Endometrial microvascular endothelial cells (primary cell): ENCODE measurements around the gene FOXD4. TPM values are rescaled to one million over a fixed set of nuclear protein-coding genes. Genes with fewer than 3 reads are reported as not detected.
"Not testable (repeated sequence)": the region's sequence is repeated elsewhere in the genome, so short reads cannot be mapped to it uniquely, and the experiment has no call there.

ENCODE experiments used
- in situ Hi-C: cut with HindIII; loops from 2 replicates; pipeline ENCODE4 v1.10.0; 2017; ENCODE audit warnings: low sequenced_read_pairs, low pct_unique_long_range_greater_than_20kb; ENCODE audit errors: inconsistent ontology term
- total RNA-seq: library from RNA; depleted of rRNA; stranded (reverse); fragments of >200 nt; gene quantifications from one replicate; pipeline ENCODE4 v1.2.3, GENCODE V29; 2015; ENCODE audit errors: inconsistent ontology term

FOXD4 gene
- total RNA-seq: not detected

DNA sequence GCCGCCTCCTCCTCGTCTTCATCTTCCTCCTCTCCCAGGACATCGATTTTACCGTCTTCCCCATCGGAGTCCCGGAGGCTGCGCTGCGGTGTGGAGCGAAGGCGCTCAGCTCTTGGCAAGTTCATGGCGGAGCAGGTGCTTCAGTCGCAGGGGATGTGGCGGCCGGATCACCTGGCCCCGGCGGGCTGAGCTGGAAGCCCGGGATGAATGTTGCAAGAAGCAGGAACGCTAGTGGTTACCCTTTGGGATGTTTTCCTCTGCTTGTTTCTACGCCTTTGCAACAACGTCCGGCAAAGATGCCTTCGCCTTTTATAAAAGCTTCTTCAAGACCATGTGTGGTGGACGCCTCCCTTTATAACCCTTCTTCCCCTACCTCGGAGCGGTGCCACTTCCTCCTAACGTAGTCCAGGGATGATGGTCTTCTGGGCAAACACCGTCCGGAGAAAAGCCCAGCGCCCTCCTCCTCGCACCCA, at the start of gene FOXD4:
Gene FOXD4, minus strand, starts transcription at position 423 of the 473 bp plus-strand sequence. Its CDS starts 298 bp downstream, at position 125.
- in situ Hi-C loops: not testable (repeated sequence)

DNA sequence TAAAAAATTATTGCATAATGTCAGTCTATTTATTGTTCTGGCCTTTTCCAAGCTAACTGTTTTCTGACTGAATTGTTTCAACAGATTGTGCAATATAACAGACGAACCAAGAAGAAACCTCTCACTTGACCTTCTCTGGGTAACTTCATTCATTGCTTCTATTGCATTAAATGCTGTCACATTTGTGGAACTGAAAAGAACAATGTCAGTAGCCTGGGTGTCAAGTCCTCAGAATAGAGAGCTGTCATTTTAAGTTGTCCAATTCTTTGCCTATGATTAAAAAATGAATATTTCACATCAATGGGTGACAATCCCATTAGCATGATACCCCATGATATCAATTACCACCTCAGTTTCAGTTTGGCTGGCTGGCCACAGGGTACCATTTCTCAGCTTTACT, 41.7 kb upstream of the FOXD4 start:
- in situ Hi-C loops: not testable (repeated sequence)

DNA sequence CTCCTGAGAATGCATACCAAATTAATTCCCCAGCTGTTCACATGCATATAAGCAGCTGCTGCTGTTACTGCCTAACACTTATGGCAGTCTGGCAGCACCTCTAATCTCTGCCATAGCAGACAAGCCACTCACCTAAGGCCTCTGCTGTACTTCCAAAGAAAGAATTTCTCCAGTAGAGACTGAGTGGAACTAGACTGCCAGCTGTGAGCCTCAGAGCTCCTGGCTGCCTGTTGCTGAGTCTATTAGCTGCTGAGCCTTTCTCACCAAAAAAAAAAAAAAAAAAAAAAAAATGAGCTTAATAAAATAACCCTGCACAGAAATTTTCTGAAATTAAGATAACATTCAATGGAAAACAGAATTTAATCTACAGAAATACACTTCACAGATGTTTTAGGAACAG, 33.0 kb upstream of the FOXD4 start:
- in situ Hi-C loops: not testable (repeated sequence)

DNA sequence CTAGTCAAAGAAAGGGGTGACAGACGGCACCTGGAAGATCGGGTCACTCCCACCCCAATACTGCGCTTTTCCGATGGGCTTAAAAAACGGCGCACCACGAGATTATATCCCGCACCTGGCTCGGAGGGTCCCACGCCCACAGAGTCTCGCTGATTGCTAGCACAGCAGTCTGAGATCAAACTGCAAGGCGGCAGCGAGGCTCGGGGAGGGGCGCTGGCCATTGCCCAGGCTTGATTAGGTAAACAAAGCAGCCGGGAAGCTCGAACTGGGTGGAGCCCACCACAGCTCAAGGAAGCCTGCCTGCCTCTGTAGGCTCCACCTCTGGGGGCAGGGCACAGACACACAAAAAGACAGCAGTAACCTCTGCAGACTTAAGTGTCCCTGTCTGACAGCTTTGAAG, 21.7 kb upstream of the FOXD4 start:
- in situ Hi-C loops: not testable (repeated sequence)

DNA sequence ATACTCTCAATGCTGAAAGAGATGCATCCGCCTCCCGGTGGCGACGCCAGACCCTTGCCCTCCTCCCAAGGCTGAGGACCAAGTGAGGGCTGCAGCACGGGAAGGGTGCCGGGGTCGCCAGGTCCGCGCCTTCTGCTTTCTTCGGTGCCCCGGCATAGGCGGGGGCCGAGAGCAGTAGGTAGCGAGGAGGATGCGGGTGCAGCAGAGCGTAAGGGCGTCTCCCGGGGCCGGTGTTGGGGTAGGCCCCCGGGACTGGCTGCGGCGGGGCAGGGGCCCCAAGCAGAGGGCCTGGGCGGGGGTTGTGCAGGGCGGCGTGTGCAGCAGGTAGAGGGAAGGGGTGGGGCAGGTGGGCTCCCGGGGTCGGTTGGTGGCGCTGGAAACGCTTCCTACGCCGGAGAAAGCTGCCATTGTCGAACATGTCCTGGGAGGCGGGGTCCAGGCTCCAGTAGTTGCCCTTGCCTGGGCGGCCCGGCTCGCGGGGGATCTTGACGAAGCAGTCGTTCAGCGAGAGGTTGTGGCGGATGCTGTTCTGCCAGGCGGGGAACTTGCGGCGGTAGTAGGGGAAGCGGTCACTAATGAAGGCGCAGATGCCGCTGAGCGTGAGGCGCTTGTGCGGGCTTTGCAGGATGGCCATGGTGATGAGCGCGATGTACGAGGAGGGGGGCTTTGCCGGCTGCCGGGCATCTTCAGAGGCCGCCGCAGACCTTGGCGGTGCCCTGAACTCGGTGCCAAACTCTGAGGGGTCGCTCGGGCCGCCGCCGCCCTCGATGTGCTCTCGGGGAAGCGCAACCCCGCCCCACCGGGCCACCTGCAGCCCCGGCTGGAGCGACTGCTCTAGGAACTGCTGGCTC, 848 bp downstream of the FOXD4 start:
- in situ Hi-C loops: not testable (repeated sequence)

DNA sequence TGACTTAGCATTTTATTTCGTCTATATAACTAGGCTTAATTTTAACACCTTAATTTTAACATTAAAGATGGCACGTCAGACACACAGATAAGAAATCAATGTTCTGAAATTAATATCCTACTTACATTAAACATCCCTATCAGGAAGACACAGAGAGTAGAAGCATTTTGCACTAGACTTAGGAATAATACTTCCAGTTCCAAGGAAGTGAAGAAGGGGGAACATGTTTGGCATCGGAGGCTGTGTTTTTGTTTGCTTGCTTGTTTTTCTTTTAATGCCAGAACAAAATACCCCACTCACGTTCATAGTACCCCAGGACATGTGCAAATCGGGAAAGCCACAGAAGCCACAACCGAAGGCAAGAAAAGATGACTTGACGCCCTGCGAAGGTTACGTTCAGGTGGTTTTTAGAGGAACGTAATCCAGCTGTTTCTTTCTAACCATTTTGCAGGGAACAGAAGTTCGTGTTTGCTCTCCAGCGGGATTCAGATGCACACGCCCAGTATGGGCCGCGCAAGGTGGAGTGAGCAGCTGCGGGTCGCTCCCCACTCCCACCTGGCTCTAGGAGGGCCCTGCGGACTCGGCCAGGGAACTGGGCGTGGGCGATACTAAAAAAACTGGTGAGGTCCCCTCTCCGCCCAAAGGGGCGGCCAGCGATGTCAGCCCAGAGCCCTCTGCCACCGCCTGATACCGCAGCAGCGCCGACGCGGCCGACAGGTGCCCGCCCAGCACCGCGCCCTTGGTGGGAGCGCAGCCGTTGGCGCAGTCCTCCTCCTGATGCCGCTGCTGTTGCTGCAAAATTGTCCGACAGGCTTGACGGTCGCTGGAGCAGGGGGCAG, 1.8 kb downstream of the FOXD4 start:
- in situ Hi-C loops: not testable (repeated sequence)

DNA sequence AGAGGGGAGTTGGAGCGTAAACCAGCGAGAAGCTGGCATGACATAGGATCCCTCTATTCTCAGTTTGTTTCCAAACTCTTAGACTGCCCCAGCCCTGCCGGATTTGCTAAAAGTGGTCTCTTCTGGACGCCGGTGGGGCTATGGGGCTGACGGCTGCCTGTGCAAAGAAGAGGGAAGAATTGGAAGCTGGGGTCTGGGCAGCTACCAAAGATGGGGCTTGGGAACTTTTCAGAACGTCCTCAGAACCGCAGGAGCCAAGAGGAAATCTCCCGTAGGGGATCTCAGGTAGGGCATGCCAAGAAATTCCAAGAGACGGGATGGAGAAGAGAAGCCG, 3.1 kb downstream of the FOXD4 start:
- in situ Hi-C loops: not testable (repeated sequence)

DNA sequence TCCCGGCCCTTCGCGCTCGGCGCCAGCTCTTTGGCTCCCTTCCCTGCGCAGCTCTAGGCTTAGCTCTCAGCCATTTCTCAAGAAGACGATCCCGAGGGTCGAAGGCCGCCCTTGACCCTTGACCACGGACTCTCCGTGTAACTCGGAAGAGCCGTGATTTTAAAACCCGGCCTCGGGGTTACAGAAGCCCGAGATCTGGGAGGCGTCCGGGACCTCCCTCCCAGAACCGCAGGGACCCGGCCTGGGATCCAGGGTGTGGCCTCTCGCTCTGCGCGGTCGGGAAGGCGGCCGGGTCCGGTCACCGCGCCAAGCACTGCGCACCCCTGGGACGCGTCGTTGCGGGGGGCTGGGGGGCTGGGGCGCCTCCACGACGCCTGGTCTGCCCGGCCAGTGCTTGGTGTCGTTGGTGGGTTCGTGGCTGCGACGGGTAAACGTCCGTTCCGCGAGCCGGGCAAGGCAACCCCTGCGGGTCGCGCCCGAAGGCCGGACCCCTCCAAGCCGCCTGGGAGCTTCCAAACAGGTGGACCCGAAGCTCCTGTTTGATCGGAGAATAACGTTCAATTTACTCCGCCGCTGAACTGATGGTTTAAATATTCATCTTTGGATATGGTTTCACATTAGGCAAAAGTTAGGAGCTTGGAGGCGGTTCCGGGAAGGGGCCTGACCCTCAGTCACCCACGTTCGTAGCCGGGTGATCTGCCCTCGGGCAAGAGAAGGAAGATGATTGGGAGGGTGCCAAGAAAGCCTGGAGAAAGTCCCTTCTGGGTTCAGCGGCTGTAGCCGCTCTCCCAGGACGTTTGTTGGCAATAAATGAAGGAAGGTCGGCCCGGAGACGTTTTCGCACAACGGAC, 3.7 kb downstream of the FOXD4 start:
- in situ Hi-C loops: not testable (repeated sequence)

DNA sequence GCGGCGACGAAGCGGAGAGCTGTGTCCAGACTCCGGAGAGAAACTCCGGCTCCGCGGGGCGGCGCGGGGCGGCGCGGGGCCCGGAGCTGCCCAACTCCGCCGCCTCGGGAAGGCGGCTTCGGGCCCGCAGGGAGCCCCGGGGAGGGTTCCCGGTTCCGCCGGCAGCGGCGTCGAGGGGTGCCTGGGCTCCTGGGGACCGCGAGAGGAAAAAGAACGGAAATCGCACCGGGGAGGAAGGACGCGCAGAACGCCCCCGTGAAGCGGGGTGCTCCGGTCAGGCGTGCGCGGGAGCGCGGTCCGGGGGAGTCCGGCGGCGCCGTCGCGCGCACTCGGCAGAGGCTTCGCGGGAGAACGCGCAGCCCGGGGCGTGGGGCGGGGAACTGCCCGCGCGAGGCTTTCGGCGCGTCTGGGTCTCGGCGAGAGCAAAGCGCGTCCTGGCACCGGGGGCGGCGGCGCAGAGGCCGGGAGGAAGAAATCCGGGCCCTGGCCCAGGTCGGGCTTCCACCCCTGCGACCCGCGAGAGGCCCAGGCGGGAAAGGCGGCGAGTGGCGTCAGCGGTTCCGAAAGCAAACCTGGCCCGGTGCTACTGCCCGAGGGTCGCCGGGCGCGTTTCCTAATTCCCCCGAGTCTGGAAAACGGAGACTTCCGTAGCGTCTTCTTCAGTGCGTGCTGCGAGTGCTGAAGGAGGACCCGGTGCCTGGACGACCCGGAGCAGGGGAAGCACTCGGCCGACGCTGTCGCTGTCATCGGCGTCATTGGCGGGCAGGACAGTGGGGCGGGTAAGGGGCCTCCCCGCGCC, 4.5 kb downstream of the FOXD4 start:
- in situ Hi-C loops: not testable (repeated sequence)

DNA sequence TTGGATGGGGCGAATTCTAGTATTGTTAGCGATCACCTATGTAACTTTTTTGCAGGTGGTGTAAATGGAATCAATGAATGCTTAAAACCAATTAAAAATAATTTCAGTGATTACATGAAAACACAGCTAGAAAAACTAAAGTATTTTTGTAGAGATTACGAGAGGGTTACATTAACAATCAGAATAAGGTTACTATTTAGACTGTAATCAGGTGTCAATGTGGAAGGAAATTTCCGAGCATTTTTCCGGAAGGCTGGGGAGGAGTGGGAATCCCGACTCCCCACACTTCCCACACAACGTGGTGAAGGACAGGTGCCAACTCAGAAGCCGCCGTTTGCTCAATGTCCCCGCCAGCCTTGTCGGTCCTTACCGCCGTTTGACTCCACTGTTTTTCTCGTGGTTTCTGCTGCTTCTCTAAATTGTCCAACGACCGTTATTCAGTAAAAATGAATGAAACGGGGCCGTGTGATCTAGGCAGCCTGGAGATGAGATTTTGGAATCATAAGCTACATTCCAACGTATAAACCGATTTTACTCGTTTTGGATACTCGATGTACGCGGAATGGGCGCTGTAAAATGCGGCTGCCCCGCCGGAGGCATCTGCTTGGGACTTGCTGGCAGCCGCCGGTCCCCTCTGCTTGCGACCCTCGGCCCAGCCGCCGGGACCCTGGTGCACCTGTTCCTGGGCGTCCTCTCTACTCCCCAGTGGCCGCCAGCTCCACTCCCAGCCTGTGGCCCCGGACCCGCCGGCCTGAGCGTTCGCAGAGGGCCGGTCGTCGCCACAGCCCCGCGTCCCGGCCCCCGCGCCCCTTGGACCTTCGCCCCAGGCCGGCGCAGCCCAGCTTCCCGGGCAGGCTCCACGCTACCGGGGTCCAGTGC, 5.4 kb downstream of the FOXD4 start:
- in situ Hi-C loops: not testable (repeated sequence)

DNA sequence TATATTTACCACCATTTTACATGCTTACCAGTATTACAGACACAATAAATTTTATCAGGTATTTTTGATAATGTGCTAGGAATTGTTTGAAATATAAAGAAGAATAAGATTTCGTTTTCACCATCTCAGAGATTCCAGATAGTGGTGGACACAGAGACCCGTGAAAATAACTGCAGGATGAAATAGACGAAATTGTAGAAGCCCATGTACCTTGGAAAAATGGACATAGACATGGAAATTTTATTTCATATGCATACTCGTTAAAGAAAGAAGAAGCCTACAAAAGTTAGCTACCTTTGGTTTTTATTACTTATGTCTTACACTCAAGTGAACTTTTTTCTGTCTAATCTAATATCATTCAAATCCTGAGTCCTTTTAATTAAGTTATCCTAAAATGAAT, 7.5 kb downstream of the FOXD4 start:
- in situ Hi-C loops: not testable (repeated sequence)

DNA sequence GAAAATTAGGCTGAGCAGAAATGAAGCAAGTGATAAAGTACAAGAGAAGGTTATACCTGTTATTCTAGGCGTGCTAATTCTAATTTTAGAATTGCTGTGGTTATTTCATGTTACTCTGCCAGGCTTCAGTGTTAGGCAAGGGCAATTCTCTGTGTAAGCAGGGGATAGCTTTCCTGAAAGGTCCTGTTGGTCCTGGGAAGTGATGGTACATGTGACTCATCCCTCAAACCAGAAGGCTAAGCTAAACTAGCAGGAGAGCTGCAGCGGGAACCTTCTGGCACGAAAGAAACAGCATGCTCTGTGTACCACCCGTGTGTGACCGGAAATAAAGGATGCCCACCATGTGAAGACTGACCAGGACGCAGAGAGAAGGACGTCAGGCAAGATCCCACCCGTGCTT, 8.7 kb downstream of the FOXD4 start:
- in situ Hi-C loops: not testable (repeated sequence)

DNA sequence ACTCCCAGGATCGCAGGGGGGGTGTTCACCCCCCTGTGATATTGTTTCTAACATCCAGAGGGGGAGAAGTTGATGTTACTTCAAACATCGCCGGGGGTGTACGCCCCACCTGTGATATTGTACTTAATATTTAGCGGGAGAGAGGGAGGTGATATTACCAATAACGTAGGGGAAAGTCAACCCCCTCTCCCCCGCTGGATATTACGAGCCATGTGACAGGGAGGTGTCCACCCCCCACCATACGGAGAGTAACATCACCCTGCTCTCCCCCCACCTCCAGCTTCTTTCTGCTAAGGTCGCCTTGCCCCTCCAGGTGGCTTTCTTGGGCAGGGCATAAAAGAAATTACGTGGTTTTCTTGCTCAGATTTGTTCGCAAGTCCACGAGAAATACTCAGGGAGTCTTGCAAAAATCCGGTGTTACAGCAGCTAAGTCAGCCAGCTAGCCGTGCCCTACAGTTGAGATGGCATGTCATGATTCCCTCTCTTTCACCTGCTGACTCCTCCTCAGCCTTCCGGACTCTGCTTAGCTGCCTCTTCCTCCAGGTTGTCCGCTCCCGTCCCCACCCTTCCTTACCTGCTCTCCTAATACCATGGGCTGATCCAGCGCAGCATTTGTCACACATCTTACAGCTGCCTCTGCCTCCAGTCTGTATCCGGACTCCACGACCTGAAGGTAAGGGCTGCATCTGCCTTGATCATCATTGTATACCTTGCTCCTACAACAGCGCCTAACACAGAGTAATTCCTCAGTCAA, 9.3 kb downstream of the FOXD4 start:
- in situ Hi-C loops: not testable (repeated sequence)

DNA sequence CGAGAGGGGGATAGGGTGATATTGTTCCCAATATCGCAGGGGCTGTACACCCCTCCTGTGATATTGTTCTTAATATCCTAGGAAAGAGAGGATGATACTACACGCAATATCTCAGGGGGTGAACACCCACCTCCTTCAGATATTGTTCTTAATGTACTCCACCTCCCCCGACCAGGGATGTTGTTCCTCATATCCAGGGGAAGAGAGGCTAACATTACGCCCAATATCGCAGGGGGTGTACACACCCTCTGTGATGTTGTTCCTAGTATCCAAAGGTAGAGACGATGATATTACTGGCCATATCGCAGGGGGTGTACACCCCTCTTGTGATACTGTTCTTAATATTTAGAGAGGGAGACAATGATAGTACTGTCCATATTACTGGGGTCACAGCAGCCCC, 12.2 kb downstream of the FOXD4 start:
- in situ Hi-C loops: not testable (repeated sequence)

DNA sequence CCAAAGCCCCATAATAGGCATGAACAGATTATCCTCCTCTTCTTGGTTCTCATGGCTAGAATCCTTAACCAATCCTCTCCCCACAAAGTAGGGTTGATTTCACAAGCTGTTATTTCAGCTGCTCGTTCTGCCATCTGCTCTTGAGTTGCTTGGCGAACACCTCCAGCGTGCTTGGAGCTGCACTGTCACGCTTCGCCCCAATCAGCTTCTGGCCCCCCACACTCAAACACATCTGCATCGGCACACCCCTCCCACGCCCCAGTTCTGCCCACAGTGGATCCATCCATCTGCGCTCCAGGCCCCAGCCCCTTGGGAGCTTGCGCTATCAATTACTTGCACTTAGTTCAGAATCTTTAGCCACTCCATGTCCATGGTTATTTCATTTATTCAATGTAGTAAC, 17.8 kb downstream of the FOXD4 start:
- in situ Hi-C loops: not testable (repeated sequence)

DNA sequence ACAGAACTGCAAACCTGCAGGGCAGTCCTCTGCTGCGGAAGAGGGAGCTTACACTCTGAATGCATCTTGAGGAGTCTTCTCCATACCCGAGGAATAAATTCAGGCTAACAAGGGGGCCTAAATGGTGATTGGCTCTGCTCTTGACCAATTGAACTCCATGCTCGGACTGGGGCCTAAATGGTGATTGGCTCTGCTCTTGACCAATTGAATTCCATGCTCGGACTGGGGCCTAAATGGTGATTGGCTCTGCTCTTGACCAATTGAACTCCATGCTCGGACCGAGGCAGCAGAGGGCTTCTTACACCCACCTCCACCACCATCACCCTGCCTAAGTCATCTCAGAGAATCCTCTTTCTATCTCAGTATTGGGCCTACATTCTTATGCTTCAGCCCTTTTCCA, 18.4 kb downstream of the FOXD4 start:
- in situ Hi-C loops: not testable (repeated sequence)

DNA sequence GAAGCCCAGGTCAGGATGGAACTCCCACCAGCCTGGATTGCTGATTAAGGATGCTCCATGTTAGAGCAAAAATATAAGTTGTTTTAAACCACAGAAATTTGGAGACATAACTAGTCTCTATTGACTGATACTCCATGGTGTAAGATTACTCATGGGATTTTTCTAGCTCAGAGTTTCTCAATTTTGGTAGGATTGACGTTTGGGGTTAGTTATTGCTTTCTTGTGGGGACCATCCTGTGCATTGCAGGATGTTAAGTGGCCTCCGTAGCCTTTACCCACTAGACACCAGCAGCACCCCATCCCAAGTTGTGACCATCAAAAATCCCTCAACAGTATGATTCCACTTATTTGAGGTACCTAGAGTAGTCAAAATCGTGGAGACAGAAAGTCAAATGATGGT, 19.4 kb downstream of the FOXD4 start:
- in situ Hi-C loops: not testable (repeated sequence)
